ENCODE results near the gene TOGARAM1. TPM values are rescaled to one million over a fixed set of nuclear protein-coding genes. Genes with fewer than 3 reads are reported as not detected.

Gene TOGARAM1
- total RNA-seq, 2 donors from 2014 or later: 11.0 to 11.5 TPM

DNA sequence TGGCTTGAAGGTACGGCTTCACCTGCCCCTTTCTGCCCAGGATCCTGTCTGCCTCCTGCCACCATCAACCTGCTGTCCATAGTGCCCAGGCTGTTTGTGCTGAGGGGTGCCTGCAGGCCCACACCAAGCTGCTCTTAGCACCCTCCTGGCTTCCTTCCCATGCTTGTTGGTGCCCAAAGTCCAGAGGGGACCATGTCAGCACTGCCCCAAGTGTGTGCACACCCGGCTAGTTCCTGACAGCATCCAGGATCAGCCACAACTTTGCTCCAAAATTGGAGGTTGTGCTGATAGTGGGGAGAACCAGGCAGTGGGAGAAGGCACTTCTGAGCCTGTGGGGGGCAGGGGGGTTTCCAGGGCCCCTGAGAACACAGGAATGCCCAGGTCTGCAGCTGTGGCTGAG, 77.4 kb downstream of the TOGARAM1 start:
- Mint-ChIP-seq H3K36me3 (peaks cover 5% of the 10 kb centered on the region), H3K9me3 (no peaks in the 10 kb centered on the region), H3K27me3 (no peaks in the 10 kb centered on the region), H3K27ac (no peak overlapping the region), H3K4me1 (ENCODE audit: low read depth in 2 of 2) (no peaks in the 10 kb centered on the region), H3K4me3 (no peak overlapping the region)
- no peak for DNase-seq (ENCODE audit: low spot score)
- ATAC-seq: no peak

- H3K4me1 Mint-ChIP-seq (ENCODE audit: low read depth in 2 of 2): no peaks in the 10 kb centered on the region
- H3K27me3 Mint-ChIP-seq: no peaks in the 10 kb centered on the region
- H3K36me3 Mint-ChIP-seq: peaks cover 1% of the 10 kb centered on the region
- no peak for DNase-seq (ENCODE audit: low spot score)
- no peak for ATAC-seq
- H3K4me3 Mint-ChIP-seq: no peak overlapping the region
- no peak overlapping the region for H3K27ac Mint-ChIP-seq
- H3K9me3 Mint-ChIP-seq: no peaks in the 10 kb centered on the region
These were observed 79.7 kb downstream of the TOGARAM1 start for GRCh38 chr14:45041641-45042040.

- Mint-ChIP-seq H3K36me3 (peaks cover 4% of the 10 kb centered on the region), H3K4me1 (ENCODE audit: low read depth in 2 of 2) (no peaks in the 10 kb centered on the region), H3K4me3 (no peak overlapping the region), H3K27me3 (no peaks in the 10 kb centered on the region), H3K27ac (no peak overlapping the region), H3K9me3 (no peaks in the 10 kb centered on the region)
- no peak for DNase-seq (ENCODE audit: low spot score)
- ATAC-seq: no peak
These were observed 82.6 kb downstream of the TOGARAM1 start for GRCh38 chr14:45044638-45045037.

DNA sequence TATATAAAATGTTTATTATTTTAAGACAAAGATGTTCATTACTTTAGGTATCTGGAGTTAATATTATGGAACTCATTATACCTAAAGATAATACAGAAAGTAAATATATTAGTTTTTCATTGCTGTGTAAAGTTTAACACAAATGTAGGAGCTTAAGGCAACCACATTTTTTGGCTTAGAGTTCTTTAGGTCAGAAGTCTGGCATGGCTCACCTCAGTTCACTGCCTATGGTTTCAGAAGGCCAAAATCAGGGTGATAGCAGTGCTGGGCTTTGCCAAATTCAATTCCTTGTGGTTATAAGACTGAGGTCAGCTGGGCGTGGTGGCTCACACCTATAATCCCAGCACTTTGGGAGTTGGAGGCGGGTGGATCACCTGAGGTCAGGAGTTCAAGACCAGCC, 86.4 kb downstream of the TOGARAM1 start:
- Mint-ChIP-seq H3K27me3 (no peaks in the 10 kb centered on the region), H3K4me1 (ENCODE audit: low read depth in 2 of 2) (no peaks in the 10 kb centered on the region), H3K27ac (no peak overlapping the region), H3K4me3 (no peak overlapping the region), H3K9me3 (no peaks in the 10 kb centered on the region), H3K36me3 (peaks cover 4% of the 10 kb centered on the region)
- no peak for ATAC-seq
- DNase-seq (ENCODE audit: low spot score): no peak

DNA sequence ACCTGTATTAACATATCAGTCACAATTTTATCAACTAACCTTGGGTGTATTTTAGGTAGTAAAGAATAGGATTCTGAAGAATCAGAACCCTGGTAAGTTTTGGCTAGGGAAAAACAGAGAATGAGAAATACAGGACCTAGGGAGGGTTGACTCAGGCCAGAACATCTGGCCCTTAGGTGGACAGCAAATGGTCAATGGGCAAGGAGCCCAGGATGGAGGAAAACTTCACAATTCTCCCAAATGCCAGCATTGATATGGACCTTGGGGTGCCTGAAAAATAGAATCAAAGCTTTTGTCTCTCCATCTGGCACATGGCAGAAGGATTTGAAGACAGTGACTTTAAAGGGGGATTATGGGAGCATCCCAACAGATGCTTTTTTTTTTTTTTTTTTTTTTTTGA, 89.2 kb downstream of the TOGARAM1 start:
- DNase-seq (ENCODE audit: low spot score): no peak
- Mint-ChIP-seq H3K4me3 (no peak overlapping the region), H3K27ac (no peak overlapping the region), H3K4me1 (ENCODE audit: low read depth in 2 of 2) (no peaks in the 10 kb centered on the region), H3K9me3 (no peaks in the 10 kb centered on the region), H3K27me3 (no peaks in the 10 kb centered on the region), H3K36me3 (peaks cover 4% of the 10 kb centered on the region)
- no peak for ATAC-seq

DNA sequence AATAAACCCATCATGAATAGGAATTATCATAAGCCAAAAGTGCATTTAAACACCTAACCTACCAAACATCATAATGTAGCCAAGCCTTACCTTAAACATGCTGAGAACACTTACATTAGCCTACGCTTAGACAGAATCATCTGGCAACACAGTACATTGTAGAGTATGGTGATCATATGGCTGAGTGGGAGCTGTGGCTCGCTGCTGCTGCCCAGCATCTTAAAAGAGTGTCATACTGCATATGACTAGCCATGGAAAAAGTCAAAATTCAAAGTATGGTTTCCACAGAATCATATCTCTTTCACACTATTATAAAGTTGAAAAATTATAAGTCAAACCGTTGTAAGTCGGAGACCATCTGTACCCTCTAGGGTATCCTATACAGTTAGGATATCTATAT, 89.9 kb downstream of the TOGARAM1 start:
- no peaks in the 10 kb centered on the region for H3K27me3 Mint-ChIP-seq

DNA sequence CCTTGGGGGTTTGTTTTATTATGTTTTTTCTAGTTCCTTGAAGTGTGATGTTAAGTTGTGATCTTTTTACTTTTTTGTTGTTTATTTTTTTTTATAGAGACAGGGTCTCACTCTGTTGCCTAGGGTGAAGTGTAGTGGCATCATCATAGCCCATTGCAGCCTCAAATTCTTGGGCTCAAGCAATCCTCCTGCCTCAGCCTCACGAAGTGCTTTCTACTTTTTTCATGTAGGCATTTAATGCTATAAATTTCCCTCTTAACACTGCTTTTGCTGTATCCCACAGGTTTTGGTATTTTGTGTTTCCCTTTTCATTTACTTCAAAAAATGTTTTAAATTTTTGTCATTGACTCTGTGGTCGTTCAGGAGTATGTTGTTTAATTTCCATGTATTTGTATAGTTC, 95.4 kb downstream of the TOGARAM1 start:
- Mint-ChIP-seq H3K27me3 (no peaks in the 10 kb centered on the region), H3K9me3 (no peaks in the 10 kb centered on the region), H3K27ac (no peak overlapping the region), H3K4me1 (ENCODE audit: low read depth in 2 of 2) (no peaks in the 10 kb centered on the region), H3K36me3 (peaks cover 8% of the 10 kb centered on the region), H3K4me3 (no peak overlapping the region)
- no peak for ATAC-seq
- no peak for DNase-seq (ENCODE audit: low spot score)

More for the DNA sequence above, 89.9 kb downstream of the TOGARAM1 start:
- no peak for DNase-seq (ENCODE audit: low spot score)
- H3K27ac Mint-ChIP-seq: no peak overlapping the region
- ATAC-seq: no peak
- H3K9me3 Mint-ChIP-seq: no peaks in the 10 kb centered on the region
- H3K4me1 Mint-ChIP-seq (ENCODE audit: low read depth in 2 of 2): no peaks in the 10 kb centered on the region
- H3K36me3 Mint-ChIP-seq: peaks cover under 1% of the 10 kb centered on the region
- no peak overlapping the region for H3K4me3 Mint-ChIP-seq

DNA sequence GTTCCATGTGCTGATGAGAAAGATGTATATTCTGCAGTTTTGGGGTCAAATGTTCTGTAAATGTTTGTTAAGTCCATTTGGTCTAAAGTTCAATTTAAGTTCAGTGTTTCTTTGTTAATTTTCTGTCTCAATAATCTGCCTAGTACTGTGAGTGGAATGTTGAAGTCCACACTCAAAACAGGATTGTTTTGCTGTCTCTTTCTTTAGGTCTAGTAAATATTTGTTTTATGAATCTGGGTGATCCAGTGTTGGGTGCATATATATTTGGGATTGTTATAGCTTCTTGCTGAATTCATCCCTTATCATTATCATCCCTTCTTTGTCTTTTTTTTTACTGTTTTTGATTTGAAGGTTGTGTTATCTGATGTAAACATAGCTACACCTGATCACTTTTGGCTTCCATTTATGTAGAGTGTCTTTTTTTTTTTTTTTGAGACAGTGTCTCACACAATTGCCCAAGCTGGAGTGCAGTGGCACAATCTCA, 95.9 kb downstream of the TOGARAM1 start:
- ATAC-seq (no peak), DNase-seq (ENCODE audit: low spot score) (no peak)
- Mint-ChIP-seq H3K9me3 (no peaks in the 10 kb centered on the region), H3K27me3 (no peaks in the 10 kb centered on the region), H3K27ac (no peak overlapping the region), H3K4me3 (no peak overlapping the region), H3K36me3 (peaks cover 8% of the 10 kb centered on the region), H3K4me1 (ENCODE audit: low read depth in 2 of 2) (no peaks in the 10 kb centered on the region)

GRCh38 chr14:45060551-45060950, 98.6 kb downstream of the TOGARAM1 start:
- DNase-seq (ENCODE audit: low spot score) (no peak), ATAC-seq (no peak)
- no peaks in the 10 kb centered on the region for H3K4me1 Mint-ChIP-seq (ENCODE audit: low read depth in 2 of 2)
- H3K27me3 Mint-ChIP-seq: no peaks in the 10 kb centered on the region
- no peak overlapping the region for H3K4me3 Mint-ChIP-seq
- H3K27ac Mint-ChIP-seq: no peak overlapping the region
- H3K9me3 Mint-ChIP-seq: no peaks in the 10 kb centered on the region
- peaks cover 8% of the 10 kb centered on the region for H3K36me3 Mint-ChIP-seq

- Mint-ChIP-seq H3K4me1 (ENCODE audit: low read depth in 2 of 2) (no peaks in the 10 kb centered on the region), H3K36me3 (no peaks in the 10 kb centered on the region), H3K27me3 (no peaks in the 10 kb centered on the region), H3K4me3 (no peak overlapping the region), H3K9me3 (no peaks in the 10 kb centered on the region), H3K27ac (no peak overlapping the region)
- ATAC-seq: no peak
- DNase-seq (ENCODE audit: low spot score): no peak
These were observed 103.5 kb downstream of the TOGARAM1 start for GRCh38 chr14:45065540-45065939.

- DNase-seq (ENCODE audit: low spot score): no peak
- Mint-ChIP-seq H3K4me1 (ENCODE audit: low read depth in 2 of 2) (no peaks in the 10 kb centered on the region), H3K36me3 (no peaks in the 10 kb centered on the region), H3K9me3 (no peaks in the 10 kb centered on the region), H3K27me3 (no peaks in the 10 kb centered on the region), H3K4me3 (no peak overlapping the region), H3K27ac (no peak overlapping the region)
- no peak for ATAC-seq
These were observed 104.0 kb downstream of the TOGARAM1 start for GRCh38 chr14:45065956-45066355.

GRCh38 chr14:45066667-45067066, 104.7 kb downstream of the TOGARAM1 start:
- Mint-ChIP-seq H3K27me3 (no peaks in the 10 kb centered on the region), H3K4me1 (ENCODE audit: low read depth in 2 of 2) (no peaks in the 10 kb centered on the region), H3K36me3 (no peaks in the 10 kb centered on the region), H3K4me3 (no peak overlapping the region), H3K9me3 (no peaks in the 10 kb centered on the region), H3K27ac (no peak overlapping the region)
- DNase-seq (ENCODE audit: low spot score): no peak
- ATAC-seq: no peak

DNA sequence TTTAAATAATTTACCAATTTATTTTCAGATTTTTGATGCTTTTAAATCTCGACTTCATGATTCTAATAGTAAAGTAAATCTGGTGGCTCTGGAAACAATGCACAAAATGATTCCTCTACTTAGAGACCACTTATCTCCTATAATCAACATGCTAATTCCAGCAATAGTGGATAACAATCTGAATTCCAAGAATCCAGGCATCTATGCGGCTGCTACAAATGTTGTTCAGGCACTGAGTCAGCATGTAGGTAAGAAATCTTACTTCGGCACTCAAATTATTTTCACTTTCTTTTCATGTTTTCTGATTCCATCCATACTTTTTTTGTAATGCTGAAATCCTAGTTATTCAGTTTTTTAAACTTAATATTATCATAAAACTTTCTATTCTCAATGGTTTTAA, 106.4 kb downstream of the TOGARAM1 start:
- no peak for DNase-seq (ENCODE audit: low spot score)
- H3K27me3 Mint-ChIP-seq: no peaks in the 10 kb centered on the region
- H3K4me1 Mint-ChIP-seq (ENCODE audit: low read depth in 2 of 2): no peaks in the 10 kb centered on the region
- ATAC-seq: no peak
- no peaks in the 10 kb centered on the region for H3K36me3 Mint-ChIP-seq
- H3K27ac Mint-ChIP-seq: no peak overlapping the region
- no peaks in the 10 kb centered on the region for H3K9me3 Mint-ChIP-seq
- no peak overlapping the region for H3K4me3 Mint-ChIP-seq

DNA sequence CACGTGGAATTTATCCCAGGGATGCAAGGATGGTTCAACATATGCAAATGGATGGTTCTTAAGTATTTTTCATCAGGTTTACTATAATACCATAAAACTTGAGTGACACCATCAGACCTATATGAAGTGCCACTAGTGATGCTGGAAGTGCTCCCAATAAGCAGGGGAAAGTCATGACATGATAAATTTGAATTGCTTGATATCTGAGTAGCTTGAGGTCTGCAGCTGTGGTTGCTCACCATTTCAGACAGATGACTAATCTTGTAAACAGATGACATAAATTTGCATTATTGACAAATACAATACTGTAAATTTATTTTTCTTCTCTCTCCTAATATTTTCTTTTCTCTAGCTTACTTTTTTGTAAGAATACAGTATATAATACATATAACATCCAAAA, 108.2 kb downstream of the TOGARAM1 start:
- no peak for DNase-seq (ENCODE audit: low spot score)
- Mint-ChIP-seq H3K9me3 (no peaks in the 10 kb centered on the region), H3K4me3 (no peak overlapping the region), H3K27me3 (no peaks in the 10 kb centered on the region), H3K27ac (no peak overlapping the region), H3K4me1 (ENCODE audit: low read depth in 2 of 2) (no peaks in the 10 kb centered on the region), H3K36me3 (no peaks in the 10 kb centered on the region)
- ATAC-seq: no peak

DNA sequence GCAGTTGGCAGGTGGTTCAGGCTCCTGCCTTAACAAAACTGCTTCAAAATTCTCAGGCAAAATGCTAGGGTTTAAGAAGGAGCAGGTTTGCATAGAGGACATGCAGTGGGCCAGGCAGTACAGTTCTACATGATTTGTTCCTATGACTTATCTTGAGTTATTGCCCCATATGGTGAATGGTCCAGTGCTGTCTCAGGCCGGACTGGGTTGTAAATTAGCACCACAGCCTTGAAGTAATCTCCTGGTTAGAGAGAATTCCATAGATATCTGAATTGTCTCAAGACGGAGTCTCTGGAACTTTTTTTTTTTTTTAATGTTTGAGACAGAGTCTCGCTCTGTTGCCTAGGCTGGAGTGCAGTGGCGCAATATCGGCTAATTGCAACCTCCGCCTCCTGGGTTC, 110.1 kb downstream of the TOGARAM1 start:
- Mint-ChIP-seq H3K36me3 (no peaks in the 10 kb centered on the region), H3K9me3 (no peaks in the 10 kb centered on the region), H3K4me3 (no peak overlapping the region), H3K27me3 (no peaks in the 10 kb centered on the region), H3K27ac (no peak overlapping the region), H3K4me1 (ENCODE audit: low read depth in 2 of 2) (no peaks in the 10 kb centered on the region)
- ATAC-seq (no peak), DNase-seq (ENCODE audit: low spot score) (no peak)
